Left lung (tissue), 10 donors: ENCODE data around the gene PRIM1. TPM values are rescaled to one million over a fixed set of nuclear protein-coding genes. Genes with fewer than 3 reads are reported as not detected.

ENCODE experiments used
- ATAC-seq: fragments of 200-7000 bp; cut with Tn5 transposase; one replicate; pipeline ENCODE4 v1.9.1; 2020; ENCODE audit warnings: moderate library complexity
- DNase-seq, 4 donors: peaks; one replicate each; pipeline ENCODE4 v3.0.0-alpha.2; 2013 to 2020
- H3K27ac ChIP-seq, 2 donors: fragments of 200-600 bp; sonication (generic) in 1 of 2; one replicate each; pipeline versions ENCODE4 v1.5.0 to v1.8.0; 2020 to 2021
- H3K27me3 ChIP-seq, 2 donors: fragments of 200-600 bp; sonication (generic) in 1 of 2; one replicate each; pipeline versions ENCODE4 v1.5.0 to v1.8.0; 2020 to 2021
- H3K36me3 ChIP-seq, 2 donors: fragments of 200-600 bp; sonication (generic) in 1 of 2; one replicate each; pipeline versions ENCODE4 v1.5.0 to v1.8.0; 2020 to 2021
- H3K4me1 ChIP-seq, 2 donors: fragments of 200-600 bp; one replicate each; pipeline ENCODE4 v1.8.0; 2021
- H3K4me3 ChIP-seq, 2 donors: fragments of 200-600 bp; sonication (generic) in 1 of 2; one replicate each; pipeline versions ENCODE4 v1.5.0 to v1.8.0; 2020 to 2021; ENCODE audit warnings: mild to moderate bottlenecking in 1 of 2
- H3K9me3 ChIP-seq, 2 donors: fragments of 200-600 bp; sonication (generic) in 1 of 2; one replicate each; pipeline versions ENCODE4 v1.5.0 to v1.8.0; 2020 to 2021
- intact Hi-C, 2 donors: fragments of 100-400 bp; cut with DNase I; formaldehyde crosslinking; loops; one replicate each; pipeline versions ENCODE4 v1.11.2 to v1.14.2; 2022
- polyA plus RNA-seq, 6 donors: library from polyadenylated mRNA; unstranded; fragments of 120-200 nt; gene quantifications; one replicate each; pipeline ENCODE4 v1.2.1, GENCODE V29; 2013; ENCODE audit not compliant: insufficient read length in 6 of 6
- total RNA-seq, 2 donors: library from RNA; stranded (reverse); fragmentation: NEBNext Ultra II Directional; extraction: Animal tissue kit (Norgen Biotek cat#: 25700); gene quantifications; one replicate each; pipeline ENCODE4 v1.2.1, GENCODE V29; 2021
- TF ChIP-seq, protein P1 (sequence below), 2 donors: fragments of 200-600 bp; sonication (generic) in 1 of 2; IDR thresholded peaks; one replicate each; pipeline versions ENCODE4 v1.5.0 to v1.8.0; 2021; ENCODE audit warnings: antibody characterized with exemption in 2 of 2
- donor health status: DM: no; HTN: yes; CAD: no.
- donor health status: DM: no; HTN: no; CAD: no.

PRIM1 gene
- total and polyA plus RNA-seq, 8 donors = 7.2 to 28.5 (median 20.8) TPM

GRCh38 chr12:56769868-56770267, 17.7 kb upstream of the PRIM1 start:
- peak; percentile 58 for ATAC-seq
- Histone ChIP-seq H3K4me3 (no peak overlapping the region), H3K27me3 (no peaks in the 10 kb centered on the region), H3K9me3 (no peaks in the 10 kb centered on the region), H3K4me1 (peaks cover 5 to 9% of the 10 kb centered on the region in 2 donors), H3K27ac (peak overlapping the region; percentile 10 to 25), H3K36me3 (no peaks in the 10 kb centered on the region)
- intact Hi-C loops = no loop called here
- no peak for DNase-seq
- TF ChIP-seq, protein P1, sequence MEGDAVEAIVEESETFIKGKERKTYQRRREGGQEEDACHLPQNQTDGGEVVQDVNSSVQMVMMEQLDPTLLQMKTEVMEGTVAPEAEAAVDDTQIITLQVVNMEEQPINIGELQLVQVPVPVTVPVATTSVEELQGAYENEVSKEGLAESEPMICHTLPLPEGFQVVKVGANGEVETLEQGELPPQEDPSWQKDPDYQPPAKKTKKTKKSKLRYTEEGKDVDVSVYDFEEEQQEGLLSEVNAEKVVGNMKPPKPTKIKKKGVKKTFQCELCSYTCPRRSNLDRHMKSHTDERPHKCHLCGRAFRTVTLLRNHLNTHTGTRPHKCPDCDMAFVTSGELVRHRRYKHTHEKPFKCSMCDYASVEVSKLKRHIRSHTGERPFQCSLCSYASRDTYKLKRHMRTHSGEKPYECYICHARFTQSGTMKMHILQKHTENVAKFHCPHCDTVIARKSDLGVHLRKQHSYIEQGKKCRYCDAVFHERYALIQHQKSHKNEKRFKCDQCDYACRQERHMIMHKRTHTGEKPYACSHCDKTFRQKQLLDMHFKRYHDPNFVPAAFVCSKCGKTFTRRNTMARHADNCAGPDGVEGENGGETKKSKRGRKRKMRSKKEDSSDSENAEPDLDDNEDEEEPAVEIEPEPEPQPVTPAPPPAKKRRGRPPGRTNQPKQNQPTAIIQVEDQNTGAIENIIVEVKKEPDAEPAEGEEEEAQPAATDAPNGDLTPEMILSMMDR (IDR thresholded peaks at IDR 0.05) = no peak

DNA sequence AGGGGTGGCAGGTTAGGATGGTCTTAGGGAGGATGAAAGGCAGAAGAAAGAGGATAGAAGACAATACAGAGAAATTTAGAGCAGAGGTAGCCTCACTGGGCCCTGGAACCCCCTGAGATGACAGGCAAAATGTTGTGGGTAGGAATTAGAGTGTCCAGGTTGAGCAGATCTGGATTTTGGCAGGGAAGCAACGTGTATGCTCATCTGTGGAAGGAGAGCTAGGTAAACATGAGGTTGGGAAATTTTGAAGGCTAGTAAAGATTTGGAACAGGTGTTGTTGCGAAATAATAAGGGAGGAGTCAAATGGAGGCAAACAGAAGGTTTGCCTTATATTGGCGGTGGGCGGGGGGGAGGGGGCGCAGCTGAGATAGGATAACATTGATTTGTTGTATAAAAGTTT, 16.3 kb upstream of the PRIM1 start:
- no peak overlapping the region for H3K27ac ChIP-seq
- intact Hi-C loops = no loop called here

GRCh38 chr12:56766535-56766934, 14.4 kb upstream of the PRIM1 start:
- H3K27ac ChIP-seq = no peak overlapping the region
- H3K9me3 ChIP-seq = no peaks in the 10 kb centered on the region
- DNase-seq = no peak
- peaks cover 9% of the 10 kb centered on the region in 2 donors for H3K4me1 ChIP-seq
- no peaks in the 10 kb centered on the region for H3K36me3 ChIP-seq
- no peaks in the 10 kb centered on the region for H3K27me3 ChIP-seq
- TF ChIP-seq, protein P1 (IDR thresholded peaks at IDR 0.05) = no peak
- peak; percentile 6 for ATAC-seq
- intact Hi-C loops = no loop called here
- no peak overlapping the region for H3K4me3 ChIP-seq

More for the DNA sequence above, 16.3 kb upstream of the PRIM1 start:
- TF ChIP-seq, protein P1 (IDR thresholded peaks at IDR 0.05) = no peak
- Histone ChIP-seq H3K4me1 (peaks cover 9% of the 10 kb centered on the region in 2 donors), H3K4me3 (no peak overlapping the region), H3K36me3 (no peaks in the 10 kb centered on the region), H3K27me3 (no peaks in the 10 kb centered on the region), H3K9me3 (no peaks in the 10 kb centered on the region)
- DNase-seq = no peak
- ATAC-seq = peak; percentile 27

- intact Hi-C loops = no loop called here
- Histone ChIP-seq H3K27me3 (no peaks in the 10 kb centered on the region), H3K9me3 (peaks cover 0 to under 1% of the 10 kb centered on the region in 2 donors), H3K4me3 (peak overlapping the region; percentile 7 to 23), H3K27ac (peak overlapping the region in 1 of 2 donors; percentile 33), H3K4me1 (peaks cover 0 to 9% of the 10 kb centered on the region in 2 donors), H3K36me3 (no peaks in the 10 kb centered on the region)
- DNase-seq (no peak), ATAC-seq (peak; percentile 66)
- TF ChIP-seq, protein P1 (IDR thresholded peaks at IDR 0.05) = no peak
These were observed 11.9 kb upstream of the PRIM1 start for GRCh38 chr12:56763753-56764657.

DNA sequence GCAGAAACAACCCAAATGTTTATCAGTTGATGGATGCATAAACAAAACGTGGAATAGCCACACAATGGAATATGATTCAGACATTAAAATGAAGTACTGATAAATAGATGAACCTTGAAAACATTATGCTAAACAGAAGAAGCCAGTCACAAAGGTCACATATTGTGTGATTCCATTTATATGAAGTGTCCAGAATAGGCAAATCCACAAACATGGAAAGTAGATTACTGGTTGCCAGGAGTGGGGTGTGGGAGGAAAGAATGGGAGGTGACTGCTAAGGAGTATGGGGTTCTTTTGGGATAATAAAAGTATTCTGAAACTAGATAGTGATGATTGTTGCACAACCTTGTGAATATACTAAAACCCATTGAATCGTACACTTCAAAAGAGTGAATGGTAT, 9.7 kb upstream of the PRIM1 start:
- peaks cover 0 to 10% of the 10 kb centered on the region in 2 donors for H3K9me3 ChIP-seq
- DNase-seq = no peak
- no peak overlapping the region for H3K4me3 ChIP-seq
- H3K4me1 ChIP-seq = peaks cover 0 to 5% of the 10 kb centered on the region in 2 donors
- H3K36me3 ChIP-seq = no peaks in the 10 kb centered on the region
- intact Hi-C loops = no loop called here
- TF ChIP-seq, protein P1 (IDR thresholded peaks at IDR 0.05) = no peak
- H3K27ac ChIP-seq = no peak overlapping the region
- no peak for ATAC-seq
- no peaks in the 10 kb centered on the region for H3K27me3 ChIP-seq
